Measurements from ENCODE around the gene PTPRK.

Gene PTPRK

DNA sequence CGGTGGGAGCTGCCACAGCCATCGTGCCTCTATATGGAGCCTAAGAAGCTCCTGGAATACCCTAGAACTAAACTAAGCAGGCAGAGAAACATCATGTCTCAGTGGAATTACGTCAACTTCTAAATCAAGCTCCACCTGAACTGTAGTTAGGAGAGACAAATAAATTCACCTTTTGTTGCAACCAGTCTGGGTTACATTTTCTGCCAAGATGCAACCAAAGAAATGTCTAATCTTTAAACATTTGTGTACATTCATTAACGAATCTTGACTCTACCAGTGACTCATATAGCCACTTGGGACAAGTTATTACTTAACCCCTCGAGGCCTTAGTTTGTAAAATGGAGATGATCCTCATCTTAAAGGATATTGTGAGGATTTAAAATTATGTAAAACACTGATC, 8.9 kb downstream of the PTPRK start:
- TF ChIP-seq CTCF (IDR thresholded peaks at IDR 0.05; ENCODE audit: low read depth, low read length): no peak
- peak in 1 of 2 donors; percentile 68 for DNase-seq (ENCODE audit: low read depth in 2 of 2)

DNA sequence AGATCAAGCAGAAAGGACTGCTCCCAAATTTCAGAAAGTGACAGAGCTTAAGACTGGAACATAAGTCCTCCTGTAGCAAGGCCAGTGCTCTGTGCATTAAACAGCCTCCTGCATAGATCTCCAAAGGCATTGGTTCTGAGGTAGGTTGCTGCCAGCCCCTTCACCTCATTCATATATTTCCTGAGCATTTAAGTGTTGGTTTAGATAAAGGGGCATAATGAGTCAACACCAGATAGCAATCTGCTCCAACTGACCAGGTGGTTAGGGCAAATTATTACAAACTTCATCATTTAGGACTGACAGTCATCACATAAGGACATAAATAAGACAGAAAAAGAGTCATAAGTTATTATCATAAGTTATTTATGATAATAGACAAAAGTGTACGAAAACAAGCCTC, 10.7 kb downstream of the PTPRK start:
- no peak overlapping the region for H3K4me3 ChIP-seq (replicated peaks in 1 of 2; ENCODE audit: low read depth in 2 of 2, low read length in 2 of 2)
- TF ChIP-seq CTCF (IDR thresholded peaks at IDR 0.05; ENCODE audit: low read depth, low read length): no peak
- DNase-seq (ENCODE audit: low read depth in 2 of 2): no peak

More for the DNA sequence above, 8.9 kb downstream of the PTPRK start:
- H3K4me3 ChIP-seq (replicated peaks in 1 of 2; ENCODE audit: low read depth in 2 of 2, low read length in 2 of 2): no peak overlapping the region

GRCh38 chr6:128508588-128509296, 11.7 kb downstream of the PTPRK start:
- DNase-seq (ENCODE audit: low read depth in 2 of 2): peak; percentile 84 to 98
- peak overlapping the region in 1 of 2 donors; percentile 5 for H3K4me3 ChIP-seq (replicated peaks in 1 of 2; ENCODE audit: low read depth in 2 of 2, low read length in 2 of 2)
- no peak for TF ChIP-seq CTCF (IDR thresholded peaks at IDR 0.05; ENCODE audit: low read depth, low read length)

DNA sequence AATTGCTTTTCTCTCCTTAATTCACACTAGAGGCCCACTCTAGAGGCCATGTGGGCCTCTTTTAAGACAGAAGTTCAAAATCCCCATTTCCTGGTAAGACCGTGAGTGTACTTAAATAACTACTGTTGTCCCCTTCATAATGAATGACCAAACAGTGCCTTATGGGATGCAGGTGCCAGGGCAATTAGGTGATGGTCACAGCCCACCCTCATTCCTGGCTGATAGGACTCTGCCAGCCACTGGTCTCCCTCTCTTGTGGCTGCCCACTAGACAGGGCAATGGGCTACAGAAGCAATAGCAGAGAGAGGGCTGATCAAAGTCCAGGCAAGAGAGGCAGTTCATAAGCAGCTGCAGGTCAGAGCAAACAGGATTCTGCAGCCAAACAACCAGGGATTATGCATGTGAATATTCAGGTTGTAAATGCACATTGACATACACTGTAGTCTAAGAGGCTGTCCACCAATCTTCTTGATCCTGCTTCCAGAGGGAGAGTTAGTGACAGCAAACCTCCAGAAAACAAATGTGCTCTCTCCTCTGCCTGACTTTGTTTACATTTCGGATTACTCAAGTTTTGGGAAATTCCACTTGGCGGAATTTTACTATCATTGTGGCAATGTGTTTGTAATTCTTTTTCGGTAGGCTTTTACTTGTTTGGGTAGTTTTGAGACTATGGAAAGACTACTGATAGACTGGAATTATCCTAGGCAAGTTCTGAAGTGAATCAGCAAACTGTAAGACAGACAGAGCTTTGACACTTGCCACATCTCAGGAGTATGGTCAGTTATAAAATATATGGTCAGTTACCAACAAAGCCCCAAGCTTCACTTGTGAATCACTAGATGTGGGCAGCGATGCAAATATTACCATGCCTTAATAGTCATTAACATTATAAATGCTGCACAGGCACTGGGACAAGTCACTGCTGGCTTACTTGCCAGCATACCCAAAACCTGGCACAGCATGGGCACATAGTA, 12.8 kb downstream of the PTPRK start:
- TF ChIP-seq CTCF (IDR thresholded peaks at IDR 0.05; ENCODE audit: low read depth, low read length): no peak
- peak overlapping the region in 1 of 2 donors; percentile 18 for H3K4me3 ChIP-seq (replicated peaks in 1 of 2; ENCODE audit: low read depth in 2 of 2, low read length in 2 of 2)
- peak in 1 of 2 donors; percentile 77 for DNase-seq (ENCODE audit: low read depth in 2 of 2)

GRCh38 chr6:128505603-128506002, 14.8 kb downstream of the PTPRK start:
- TF ChIP-seq CTCF (IDR thresholded peaks at IDR 0.05; ENCODE audit: low read depth, low read length): no peak
- DNase-seq (ENCODE audit: low read depth in 2 of 2): no peak
- no peak overlapping the region for H3K4me3 ChIP-seq (replicated peaks in 1 of 2; ENCODE audit: low read depth in 2 of 2, low read length in 2 of 2)

DNA sequence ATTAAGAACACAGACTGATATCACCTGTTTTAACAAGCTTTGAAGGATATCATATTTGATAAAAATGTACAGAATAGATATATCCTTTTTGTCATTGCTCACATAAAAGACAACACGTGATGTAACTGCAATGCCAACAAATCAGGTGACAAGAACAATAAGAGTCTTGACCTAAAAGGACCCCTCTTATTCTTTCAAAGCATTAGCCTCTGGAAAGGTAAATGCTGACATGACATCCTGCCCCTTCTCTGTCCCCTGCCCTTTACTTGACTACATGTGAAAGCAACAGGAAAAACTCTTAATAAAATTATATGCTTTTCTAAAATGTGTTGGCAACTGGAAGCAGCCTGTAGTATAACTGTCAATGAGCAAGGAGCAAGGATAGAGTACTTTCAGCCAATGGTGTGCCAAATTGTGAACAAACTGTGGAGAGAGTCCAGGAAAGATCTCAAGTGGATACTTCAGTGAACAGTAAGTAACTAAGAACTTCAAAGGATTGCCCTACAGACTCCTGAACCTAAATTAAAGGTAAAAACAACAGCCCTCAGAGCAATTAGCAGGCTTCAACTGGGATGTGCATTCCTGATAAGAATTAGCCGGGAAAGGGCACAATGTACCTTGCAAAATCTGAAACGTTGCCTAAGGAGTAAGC, 16.3 kb downstream of the PTPRK start:
- DNase-seq (ENCODE audit: low read depth in 2 of 2): no peak
- no peak overlapping the region for H3K4me3 ChIP-seq (replicated peaks in 1 of 2; ENCODE audit: low read depth in 2 of 2, low read length in 2 of 2)
- no peak for TF ChIP-seq CTCF (IDR thresholded peaks at IDR 0.05; ENCODE audit: low read depth, low read length)

Measured in cardiac fibroblast (primary cell).